Measurements from ENCODE around the gene MCOLN3.
A peak's percentile ranks its signal among the peaks of the same experiment; 100 is the strongest.
"Not testable (repeated sequence)": the region's sequence is repeated elsewhere in the genome, so short reads cannot be mapped to it uniquely, and the experiment has no call there.

The MCOLN3 gene

GRCh38 chr1:84996846-84997666 is 51.2 kb downstream of the MCOLN3 start, which contains the start of gene MCOLN2:
Gene MCOLN2, minus strand, starts transcription at chr1:84997113. Its CDS starts 241 bp downstream, at chr1:84996872.
- TF ChIP-seq CTCF (IDR thresholded peaks at IDR 0.05; ENCODE audit: low read depth, low read length, missing control alignments) = no peak
- H3K4me3 ChIP-seq (replicated peaks; ENCODE audit: low read depth, low read length) = peak within 1 kb of the TSS; percentile 56
- DNase-seq (ENCODE audit: extremely low read depth, low read depth) = no peak

DNA sequence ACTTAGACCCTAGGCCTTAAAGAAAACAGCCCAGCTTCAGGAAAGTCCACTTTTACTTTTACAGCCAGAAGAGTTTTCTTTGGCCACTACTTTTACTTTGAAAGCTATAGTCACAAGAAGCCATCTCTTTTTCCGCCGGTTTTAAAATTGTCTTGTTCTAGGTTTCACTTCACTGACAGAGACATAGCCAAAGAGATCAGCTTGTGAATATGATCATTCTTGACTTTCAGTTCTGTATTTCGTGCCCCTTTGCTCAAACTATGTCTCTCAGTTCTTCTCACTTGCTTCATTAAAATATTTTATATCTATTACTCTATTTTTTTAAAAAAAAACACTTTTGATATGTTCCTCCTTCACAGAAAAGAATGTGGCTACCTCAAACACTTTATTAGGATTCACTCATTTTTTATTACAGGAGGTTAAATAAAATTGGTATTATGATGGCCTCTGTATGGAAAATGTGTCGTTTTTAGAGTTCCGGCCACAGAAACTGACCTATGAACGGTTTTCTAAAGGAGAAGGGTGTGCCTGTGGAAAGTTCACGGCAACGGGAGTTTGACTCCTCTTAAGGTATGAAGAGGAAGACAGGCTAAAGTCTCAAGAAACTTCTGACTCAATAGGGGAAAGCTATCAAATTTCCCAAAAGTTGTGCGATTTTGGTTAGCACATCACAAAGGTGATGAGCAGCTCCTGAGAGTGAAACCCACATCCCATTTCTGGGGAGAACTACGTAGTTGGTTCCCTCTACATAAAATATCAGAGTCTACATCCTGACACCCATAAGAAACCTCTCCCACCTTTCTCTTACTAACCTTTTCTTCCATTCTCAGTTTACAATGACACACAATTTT is 52.6 kb downstream of the MCOLN3 start:
- no peak for TF ChIP-seq CTCF (IDR thresholded peaks at IDR 0.05; ENCODE audit: low read depth, low read length, missing control alignments)
- peak overlapping the region; percentile 56 for H3K4me3 ChIP-seq (replicated peaks; ENCODE audit: low read depth, low read length)
- DNase-seq (ENCODE audit: extremely low read depth, low read depth) = no peak

- no peak overlapping the region for H3K4me3 ChIP-seq (replicated peaks; ENCODE audit: low read depth, low read length)
- no peak for DNase-seq (ENCODE audit: extremely low read depth, low read depth)
- no peak for TF ChIP-seq CTCF (IDR thresholded peaks at IDR 0.05; ENCODE audit: low read depth, low read length, missing control alignments)
Observed at GRCh38 chr1:84991097-84991920, 57.0 kb downstream of the MCOLN3 start.

- TF ChIP-seq CTCF (IDR thresholded peaks at IDR 0.05; ENCODE audit: low read depth, low read length, missing control alignments) = no peak
- DNase-seq (ENCODE audit: extremely low read depth, low read depth) = no peak
- H3K4me3 ChIP-seq (replicated peaks; ENCODE audit: low read depth, low read length) = no peak overlapping the region
Observed at GRCh38 chr1:84988588-84988987, 59.7 kb downstream of the MCOLN3 start.

GRCh38 chr1:84986561-84986960 is 61.7 kb downstream of the MCOLN3 start:
- not testable (repeated sequence) for DNase-seq (ENCODE audit: extremely low read depth, low read depth); H3K4me3 ChIP-seq (replicated peaks; ENCODE audit: low read depth, low read length)

DNA sequence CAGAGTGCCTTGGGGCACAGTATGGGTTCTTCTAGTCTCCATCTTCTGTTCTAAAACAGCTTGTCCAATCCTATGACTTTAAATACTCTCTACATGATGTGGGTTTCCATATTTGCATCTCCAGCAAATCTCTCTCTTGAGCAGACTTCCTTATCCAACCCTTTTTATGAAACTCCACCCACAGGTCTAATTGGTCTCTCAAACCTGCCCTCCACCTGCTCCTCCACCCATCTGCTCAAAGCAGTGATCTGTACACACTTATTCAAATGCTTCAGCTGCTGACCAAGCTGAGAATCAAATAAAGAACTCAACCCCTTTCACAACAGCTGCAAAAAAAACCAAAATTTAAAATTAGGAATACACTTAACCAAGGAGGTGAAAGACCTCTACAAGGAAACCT is 62.9 kb downstream of the MCOLN3 start:
- no peak overlapping the region for H3K4me3 ChIP-seq (replicated peaks; ENCODE audit: low read depth, low read length)
- no peak for DNase-seq (ENCODE audit: extremely low read depth, low read depth)
- no peak for TF ChIP-seq CTCF (IDR thresholded peaks at IDR 0.05; ENCODE audit: low read depth, low read length, missing control alignments)

All from HFF-Myc (cell line).